K562 (cell line): ENCODE results near the gene HGS. TPM values are rescaled to one million over a fixed set of nuclear protein-coding genes. Genes with fewer than 3 reads are reported as not detected.

Experiments used
- CTBP1 ChIP-seq: fragments of 450-650 bp; IDR thresholded peaks from 2 replicates; pipeline ENCODE4 v1.6.1; 2016; ENCODE audit warnings: borderline replicate concordance
- FOXA1 ChIP-seq: fragments of 450-650 bp; IDR thresholded peaks from 2 replicates; pipeline ENCODE4 v1.6.1; 2016; ENCODE audit warnings: mild to moderate bottlenecking, borderline replicate concordance
- KAT8 ChIP-seq: fragments of 450-650 bp; IDR thresholded peaks from 2 replicates; pipeline ENCODE4 v1.6.1; 2016; ENCODE audit warnings: low read depth, mild to moderate bottlenecking
- MTF1 ChIP-seq: fragments of 250-450 bp; sonication (Bioruptor Pico); IDR thresholded peaks from 2 replicates; pipeline ENCODE4 v1.9.0; 2021; ENCODE audit warnings: moderate library complexity, mild to moderate bottlenecking, inconsistent platforms, borderline replicate concordance
- NFIX ChIP-seq: fragments of 250-450 bp; sonication (Bioruptor Pico); IDR thresholded peaks from 2 replicates; pipeline ENCODE4 v1.4.0; 2020; ENCODE audit warnings: low read depth, mild to moderate bottlenecking, moderate library complexity
- SAFB2 ChIP-seq: fragments of 200-400 bp; formaldehyde crosslinking; IDR thresholded peaks from 2 replicates; pipeline ENCODE4 v1.6.1; 2018; ENCODE audit warnings: borderline replicate concordance, low read length, low read depth, moderate library complexity; ENCODE audit not compliant: severe bottlenecking
- SP2 ChIP-seq: IDR thresholded peaks from 2 replicates; pipeline ENCODE4 v1.6.1; 2011; ENCODE audit warnings: mild to moderate bottlenecking, low read depth, low read length, moderate library complexity; ENCODE audit not compliant: poor library complexity, severe bottlenecking; ENCODE audit errors: extremely low read depth
- TCF7 ChIP-seq: sonication (generic); IDR thresholded peaks from 2 replicates; pipeline ENCODE4 v1.6.1; 2016; ENCODE audit warnings: antibody characterized with exemption, borderline replicate concordance
- U2AF2 ChIP-seq: fragments of 200-400 bp; formaldehyde crosslinking; optimal IDR thresholded peaks from 2 replicates; pipeline ENCODE3; 2017; ENCODE audit warnings: low read depth, mild to moderate bottlenecking, low read length
- WHSC1 ChIP-seq: IDR thresholded peaks from one replicate; pipeline ENCODE4 v1.6.1; 2012; ENCODE audit warnings: low read length, control low read depth, inconsistent platforms
- polyA plus RNA-seq, 8 experiments: library from polyadenylated mRNA; depleted of rRNA in 4 of 8; stranded (reverse) in 5 of 8; unstranded in 3 of 8; fragments of >200 nt; fragmentation: Nextera tagmentation in 2 of 8; fragmentation: Illumina TruSeq in 1 of 8; extraction: Ambion mirVana in 2 of 8; extraction: Trizol in 1 of 8; gene quantifications; 2 replicates each; pipeline versions ENCODE4 v1.2.1 to v1.2.3, GENCODE V29; 2011 to 2014; ENCODE audit warnings: inconsistent platforms in 1 of 8, missing spikeins in 1 of 8
- total RNA-seq, 7 experiments: library from RNA; depleted of rRNA in 6 of 7; stranded (reverse); fragments of >200 nt in 6 of 7; fragmentation: Illumina TruSeq in 2 of 7; extraction: Trizol in 2 of 7; gene quantifications; 2 replicates each; pipeline versions ENCODE4 v1.2.1 to v1.2.3, GENCODE V29; 2011 to 2021; ENCODE audit warnings: low replicate concordance in 1 of 7
- TF ChIP-seq, protein P1 (sequence below): sonication (generic); formaldehyde crosslinking; IDR thresholded peaks from 2 replicates; pipeline ENCODE4 v1.8.1; 2022; ENCODE audit warnings: missing genetic modification reagents
- TF ChIP-seq, protein P2 (sequence below), 2 experiments: fragments of 450-650 bp; formaldehyde crosslinking in 1 of 2; IDR thresholded peaks; 2 replicates each; pipeline versions ENCODE4 v1.4.0 to v1.6.1; 2014 to 2020; ENCODE audit warnings: mild to moderate bottlenecking in 2 of 2, borderline replicate concordance in 1 of 2, low read depth in 1 of 2
- TF ChIP-seq, protein P3 (sequence below): sonication (generic); formaldehyde crosslinking; IDR thresholded peaks from 2 replicates; pipeline ENCODE4 v1.8.0; 2022; ENCODE audit warnings: mild to moderate bottlenecking, missing genetic modification reagents
- TF ChIP-seq, protein P4 (sequence below): fragments of 450-650 bp; IDR thresholded peaks from 2 replicates; pipeline ENCODE4 v1.6.1; 2017; ENCODE audit warnings: antibody characterized with exemption

HGS gene
- total and polyA plus RNA-seq, 9 of the 15 experiments (the other 6 are each of a cell fraction or from before 2014, with no cell fraction given), result 3.9 to 176 (median 77.1) TPM

DNA sequence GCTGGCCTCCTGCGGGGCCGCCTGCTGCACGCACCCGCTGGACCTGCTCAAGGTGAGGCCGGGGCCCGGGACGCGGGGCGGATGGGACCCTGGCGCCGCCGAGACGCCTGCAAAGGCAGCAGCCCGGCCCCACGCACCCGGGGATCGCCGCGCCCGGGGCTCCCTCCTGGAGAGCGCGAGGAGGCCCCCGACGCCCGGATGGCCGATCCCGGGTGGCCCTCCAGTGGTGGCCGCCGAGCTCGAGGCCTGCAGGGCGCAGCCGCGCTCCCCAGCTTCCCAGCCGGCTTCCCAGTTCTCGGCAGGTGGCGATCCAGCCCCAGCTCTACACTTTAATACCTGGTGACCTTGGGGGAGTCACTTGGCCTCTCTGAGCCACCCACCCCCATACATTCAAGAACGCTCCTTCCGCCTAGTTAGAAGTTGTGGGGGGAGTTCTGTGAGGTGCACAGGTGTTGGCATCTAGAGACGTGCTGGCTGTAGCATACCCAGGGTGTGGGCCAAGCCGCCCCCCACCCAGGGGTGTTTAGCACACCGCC lies 28.7 kb downstream of the HGS start (continued):
- TF ChIP-seq KAT8 (no peak), WHSC1 (no peak), SAFB2 (no peak), FOXA1 (no peak), TCF7 (no peak), CTBP1 (0 out of 2 replicates have a peak, but pooled peaks have one; percentile 39), MTF1 (no peak), U2AF2 (no peak), SP2 (no peak), NFIX (CRISPR knock-in tag) (no peak)
- TF ChIP-seq, protein P1, sequence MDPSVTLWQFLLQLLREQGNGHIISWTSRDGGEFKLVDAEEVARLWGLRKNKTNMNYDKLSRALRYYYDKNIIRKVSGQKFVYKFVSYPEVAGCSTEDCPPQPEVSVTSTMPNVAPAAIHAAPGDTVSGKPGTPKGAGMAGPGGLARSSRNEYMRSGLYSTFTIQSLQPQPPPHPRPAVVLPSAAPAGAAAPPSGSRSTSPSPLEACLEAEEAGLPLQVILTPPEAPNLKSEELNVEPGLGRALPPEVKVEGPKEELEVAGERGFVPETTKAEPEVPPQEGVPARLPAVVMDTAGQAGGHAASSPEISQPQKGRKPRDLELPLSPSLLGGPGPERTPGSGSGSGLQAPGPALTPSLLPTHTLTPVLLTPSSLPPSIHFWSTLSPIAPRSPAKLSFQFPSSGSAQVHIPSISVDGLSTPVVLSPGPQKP (CRISPR knock-in tag), result no peak
- TF ChIP-seq, protein P2, sequence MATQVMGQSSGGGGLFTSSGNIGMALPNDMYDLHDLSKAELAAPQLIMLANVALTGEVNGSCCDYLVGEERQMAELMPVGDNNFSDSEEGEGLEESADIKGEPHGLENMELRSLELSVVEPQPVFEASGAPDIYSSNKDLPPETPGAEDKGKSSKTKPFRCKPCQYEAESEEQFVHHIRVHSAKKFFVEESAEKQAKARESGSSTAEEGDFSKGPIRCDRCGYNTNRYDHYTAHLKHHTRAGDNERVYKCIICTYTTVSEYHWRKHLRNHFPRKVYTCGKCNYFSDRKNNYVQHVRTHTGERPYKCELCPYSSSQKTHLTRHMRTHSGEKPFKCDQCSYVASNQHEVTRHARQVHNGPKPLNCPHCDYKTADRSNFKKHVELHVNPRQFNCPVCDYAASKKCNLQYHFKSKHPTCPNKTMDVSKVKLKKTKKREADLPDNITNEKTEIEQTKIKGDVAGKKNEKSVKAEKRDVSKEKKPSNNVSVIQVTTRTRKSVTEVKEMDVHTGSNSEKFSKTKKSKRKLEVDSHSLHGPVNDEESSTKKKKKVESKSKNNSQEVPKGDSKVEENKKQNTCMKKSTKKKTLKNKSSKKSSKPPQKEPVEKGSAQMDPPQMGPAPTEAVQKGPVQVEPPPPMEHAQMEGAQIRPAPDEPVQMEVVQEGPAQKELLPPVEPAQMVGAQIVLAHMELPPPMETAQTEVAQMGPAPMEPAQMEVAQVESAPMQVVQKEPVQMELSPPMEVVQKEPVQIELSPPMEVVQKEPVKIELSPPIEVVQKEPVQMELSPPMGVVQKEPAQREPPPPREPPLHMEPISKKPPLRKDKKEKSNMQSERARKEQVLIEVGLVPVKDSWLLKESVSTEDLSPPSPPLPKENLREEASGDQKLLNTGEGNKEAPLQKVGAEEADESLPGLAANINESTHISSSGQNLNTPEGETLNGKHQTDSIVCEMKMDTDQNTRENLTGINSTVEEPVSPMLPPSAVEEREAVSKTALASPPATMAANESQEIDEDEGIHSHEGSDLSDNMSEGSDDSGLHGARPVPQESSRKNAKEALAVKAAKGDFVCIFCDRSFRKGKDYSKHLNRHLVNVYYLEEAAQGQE (IDR thresholded peaks at IDR 0.05; ENCODE audit: borderline replicate concordance), result peak; percentile 33; the same call in 1 of the 2 replicates
- TF ChIP-seq, protein P2 (CRISPR knock-in tag; IDR thresholded peaks at IDR 0.05; ENCODE audit: low read depth), result no peak
- TF ChIP-seq, protein P3, sequence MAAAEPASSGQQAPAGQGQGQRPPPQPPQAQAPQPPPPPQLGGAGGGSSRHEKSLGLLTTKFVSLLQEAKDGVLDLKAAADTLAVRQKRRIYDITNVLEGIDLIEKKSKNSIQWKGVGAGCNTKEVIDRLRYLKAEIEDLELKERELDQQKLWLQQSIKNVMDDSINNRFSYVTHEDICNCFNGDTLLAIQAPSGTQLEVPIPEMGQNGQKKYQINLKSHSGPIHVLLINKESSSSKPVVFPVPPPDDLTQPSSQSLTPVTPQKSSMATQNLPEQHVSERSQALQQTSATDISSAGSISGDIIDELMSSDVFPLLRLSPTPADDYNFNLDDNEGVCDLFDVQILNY (CRISPR knock-in tag), result 0 out of 2 replicates have a peak, but pooled peaks have one; percentile 44
- TF ChIP-seq, protein P4, sequence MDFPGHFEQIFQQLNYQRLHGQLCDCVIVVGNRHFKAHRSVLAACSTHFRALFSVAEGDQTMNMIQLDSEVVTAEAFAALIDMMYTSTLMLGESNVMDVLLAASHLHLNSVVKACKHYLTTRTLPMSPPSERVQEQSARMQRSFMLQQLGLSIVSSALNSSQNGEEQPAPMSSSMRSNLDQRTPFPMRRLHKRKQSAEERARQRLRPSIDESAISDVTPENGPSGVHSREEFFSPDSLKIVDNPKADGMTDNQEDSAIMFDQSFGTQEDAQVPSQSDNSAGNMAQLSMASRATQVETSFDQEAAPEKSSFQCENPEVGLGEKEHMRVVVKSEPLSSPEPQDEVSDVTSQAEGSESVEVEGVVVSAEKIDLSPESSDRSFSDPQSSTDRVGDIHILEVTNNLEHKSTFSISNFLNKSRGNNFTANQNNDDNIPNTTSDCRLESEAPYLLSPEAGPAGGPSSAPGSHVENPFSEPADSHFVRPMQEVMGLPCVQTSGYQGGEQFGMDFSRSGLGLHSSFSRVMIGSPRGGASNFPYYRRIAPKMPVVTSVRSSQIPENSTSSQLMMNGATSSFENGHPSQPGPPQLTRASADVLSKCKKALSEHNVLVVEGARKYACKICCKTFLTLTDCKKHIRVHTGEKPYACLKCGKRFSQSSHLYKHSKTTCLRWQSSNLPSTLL, result no peak
